ENCODE results near the gene CANX. TPM values are rescaled to one million over a fixed set of nuclear protein-coding genes. Genes with fewer than 3 reads are reported as not detected.

The CANX gene
- total and polyA plus RNA-seq, 2 donors (not counting 3 experiments of a cell fraction or from before 2014, with no cell fraction given) = 193 to 986 TPM

DNA sequence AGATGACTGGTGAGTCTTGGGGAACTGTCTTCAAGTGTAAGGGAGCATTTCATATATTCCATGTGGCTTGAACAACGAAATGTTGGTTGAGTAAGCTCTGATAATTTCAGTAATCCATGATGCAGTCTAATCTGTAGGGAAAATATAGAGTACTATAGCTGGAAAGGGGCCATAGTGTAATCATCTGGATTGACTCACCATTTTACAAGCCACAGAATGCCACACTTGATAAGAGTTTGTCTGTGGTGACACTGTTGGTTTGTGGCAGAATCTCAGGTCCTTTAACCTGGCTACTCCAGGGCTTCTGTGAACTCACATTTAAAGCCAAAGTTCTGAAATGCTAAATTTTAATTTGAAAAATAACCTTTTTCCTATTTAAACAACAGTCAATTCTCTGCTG lies 17.5 kb downstream of the CANX start:
- Histone ChIP-seq H3K9me1 (replicated peaks; ENCODE audit: control insufficient read depth, extremely low read depth, insufficient read depth, low read length) (no peaks in the 10 kb centered on the region), H3K4me3 (replicated peaks in 1 of 3; ENCODE audit: insufficient read depth in 1 of 3, low read depth in 1 of 3, low read length in 3 of 3) (no peak overlapping the region), H3K4me1 (ENCODE audit: control insufficient read depth, extremely low read depth, insufficient read depth, low read length) (no peaks in the 10 kb centered on the region), H3K36me3 (ENCODE audit: control insufficient read depth in 2 of 2, extremely low read depth in 1 of 2, insufficient read depth in 2 of 2, low read length in 2 of 2) (peaks cover 22 to 37% of the 10 kb centered on the region in 2 experiments), H3K79me2 (ENCODE audit: control insufficient read depth, insufficient read depth, low read length) (peaks cover 24% of the 10 kb centered on the region), H3K9ac (replicated peaks; ENCODE audit: extremely low read depth, insufficient read depth, low read length) (no peak overlapping the region), H3K27me3 (ENCODE audit: control insufficient read depth in 2 of 2, insufficient read depth in 2 of 2, low read length in 2 of 2) (no peaks in the 10 kb centered on the region), H3K4me2 (ENCODE audit: insufficient read depth, low read length) (no peak overlapping the region), H4K20me1 (replicated peaks; ENCODE audit: control insufficient read depth, extremely low read depth, insufficient read depth, low read length) (no peaks in the 10 kb centered on the region), H2AFZ (ENCODE audit: low read depth, low read length) (no peak overlapping the region), H3K9me3 (replicated peaks; ENCODE audit: control insufficient read depth, insufficient read depth, low read length) (no peaks in the 10 kb centered on the region), H3K27ac (ENCODE audit: insufficient read depth, low read depth, low read length) (no peak overlapping the region)
- ChIA-PET CTCF (interaction anchor here (1.1 kb wide), 1 partner anchor 17 kb away, joined by 3 read pairs; no protein-coding TSS in a partner anchor), POLR2A (no interaction called here)
- DNase-seq (ENCODE audit: low read depth, low spot score) (no peak), FAIRE-seq (no peak)
- BruUV-seq (replicated peaks) = no TSS peak
- TF ChIP-seq POLR2AphosphoS5 (IDR thresholded peaks at IDR 0.05; ENCODE audit: insufficient read depth, low read depth, low read length) (no peak), JUN (IDR thresholded peaks at IDR 0.05; ENCODE audit: borderline replicate concordance, insufficient read depth, insufficient read length, low read depth) (no peak), GATA2 (IDR thresholded peaks at IDR 0.05; ENCODE audit: insufficient read depth, insufficient read length, low read depth, low read length) (no peak), EZH2 (IDR thresholded peaks at IDR 0.05; ENCODE audit: borderline replicate concordance, low read depth, low read length, severe bottlenecking) (no peak), POLR2A (IDR thresholded peaks at IDR 0.05; ENCODE audit: low read depth, low read length) (no peak), FOS (IDR thresholded peaks at IDR 0.05; ENCODE audit: borderline replicate concordance, insufficient read depth, low read length) (no peak), MYC (IDR thresholded peaks at IDR 0.05; ENCODE audit: low read depth, low read length) (no peak), CTCF (IDR thresholded peaks at IDR 0.05; ENCODE audit: extremely low read depth in 1 of 2, insufficient read depth in 1 of 2, low read depth in 1 of 2, low read length in 2 of 2) (no peak)
- dilution Hi-C loops (cut with MboI; ENCODE audit: extremely low pct_ligation_motif_present, low sequenced_read_pairs) (no loop called here), intact Hi-C loops (cut with micrococcal nuclease) (no loop called here)

Measured in endothelial cell of umbilical vein (primary cell).